Liver (tissue), 9 donors: ENCODE measurements around the gene SGIP1. TPM values are rescaled to one million over a fixed set of nuclear protein-coding genes. Genes with fewer than 3 reads are reported as not detected.

Experiments
- DNase-seq: peaks from one replicate; pipeline ENCODE4 v3.0.0-alpha.2; 2017; ENCODE audit warnings: low spot score
- H3K27ac ChIP-seq, 2 donors: one replicate each; pipeline ENCODE4 v1.7.0; 2013; ENCODE audit warnings: inconsistent platforms in 2 of 2, low read length in 2 of 2, control low read depth in 1 of 2, low read depth in 1 of 2, mild to moderate bottlenecking in 1 of 2
- H3K27me3 ChIP-seq, 4 donors: one replicate each; pipeline versions ENCODE4 v1.6.1 to v1.7.0; 2013; ENCODE audit warnings: low read length in 3 of 4, inconsistent platforms in 1 of 4, mild to moderate bottlenecking in 1 of 4, moderate library complexity in 1 of 4; ENCODE audit not compliant: control insufficient read depth in 4 of 4, insufficient read depth in 4 of 4
- H3K36me3 ChIP-seq, 4 donors: one replicate each; pipeline versions ENCODE4 v1.6.1 to v1.7.0; 2013; ENCODE audit warnings: low read length in 3 of 4, mild to moderate bottlenecking in 3 of 4, low read depth in 1 of 4, moderate library complexity in 1 of 4; ENCODE audit not compliant: control insufficient read depth in 4 of 4, insufficient read depth in 3 of 4
- H3K4me1 ChIP-seq, 4 donors: one replicate each; pipeline versions ENCODE4 v1.6.1 to v1.7.0; 2013; ENCODE audit warnings: low read length in 3 of 4, mild to moderate bottlenecking in 3 of 4, moderate library complexity in 1 of 4; ENCODE audit not compliant: control insufficient read depth in 4 of 4, insufficient read depth in 4 of 4
- H3K4me3 ChIP-seq, 3 donors: one replicate each; pipeline versions ENCODE4 v1.6.1 to v1.7.0; 2013; ENCODE audit warnings: low read length in 3 of 3, control low read depth in 1 of 3, low read depth in 1 of 3, mild to moderate bottlenecking in 1 of 3
- H3K9ac ChIP-seq, 2 donors: one replicate each; pipeline ENCODE4 v1.7.0; 2013; ENCODE audit warnings: low read length in 2 of 2, mild to moderate bottlenecking in 2 of 2, moderate library complexity in 2 of 2, control low read depth in 1 of 2, low read depth in 1 of 2
- H3K9me3 ChIP-seq, 4 donors: one replicate each; pipeline versions ENCODE4 v1.6.1 to v1.7.0; 2013; ENCODE audit warnings: low read length in 3 of 4; ENCODE audit not compliant: control insufficient read depth in 4 of 4
- ATF3 ChIP-seq: IDR thresholded peaks from 2 replicates; pipeline ENCODE4 v1.6.1; 2016; ENCODE audit warnings: antibody characterized with exemption
- CTCF ChIP-seq: fragments of 150-350 bp; IDR thresholded peaks from 2 replicates; pipeline ENCODE4 v1.5.1; 2017; ENCODE audit warnings: improper control_type of control experiment, low read depth, low read length; ENCODE audit not compliant: missing input control
- EGR1 ChIP-seq, 2 donors: IDR thresholded peaks; 2 replicates each; pipeline ENCODE4 v1.6.1; 2016 to 2018; ENCODE audit warnings: antibody characterized with exemption in 2 of 2, low read depth in 2 of 2
- FOXA1 ChIP-seq: IDR thresholded peaks from 2 replicates; pipeline ENCODE4 v1.6.1; 2016; ENCODE audit warnings: antibody characterized with exemption
- FOXA2 ChIP-seq: IDR thresholded peaks from 2 replicates; pipeline ENCODE4 v1.6.1; 2016; ENCODE audit warnings: antibody characterized with exemption
- GABPA ChIP-seq, 2 donors: IDR thresholded peaks in 1 of 2; conservative IDR thresholded peaks in 1 of 2; 2 replicates each; pipeline ENCODE4 v1.6.1; 2016; ENCODE audit warnings: antibody characterized with exemption in 2 of 2, mild to moderate bottlenecking in 1 of 2, moderate library complexity in 1 of 2
- HNF4A ChIP-seq, 2 donors: conservative IDR thresholded peaks; 2 replicates each; pipeline ENCODE4 v1.6.1; 2016; ENCODE audit warnings: antibody characterized with exemption in 2 of 2, mild to moderate bottlenecking in 2 of 2
- HNF4G ChIP-seq: IDR thresholded peaks from 2 replicates; pipeline ENCODE4 v1.6.1; 2016; ENCODE audit warnings: antibody characterized with exemption
- JUND ChIP-seq, 2 donors: IDR thresholded peaks; 2 replicates each; pipeline ENCODE4 v1.6.1; 2016; ENCODE audit warnings: antibody characterized with exemption in 2 of 2
- MAX ChIP-seq: IDR thresholded peaks from 2 replicates; pipeline ENCODE4 v1.6.1; 2016; ENCODE audit warnings: antibody characterized with exemption
- NR2F2 ChIP-seq: IDR thresholded peaks from 2 replicates; pipeline ENCODE4 v1.6.1; 2016; ENCODE audit warnings: antibody characterized with exemption
- RAD21 ChIP-seq, 2 donors: IDR thresholded peaks; 2 replicates each; pipeline ENCODE4 v1.6.1; 2016; ENCODE audit warnings: antibody characterized with exemption in 2 of 2, mild to moderate bottlenecking in 2 of 2
- RXRA ChIP-seq, 2 donors: IDR thresholded peaks; 2 replicates each; pipeline ENCODE4 v1.6.1; 2017 to 2018; ENCODE audit warnings: antibody characterized with exemption in 2 of 2, mild to moderate bottlenecking in 1 of 2
- SP1 ChIP-seq: IDR thresholded peaks from 2 replicates; pipeline ENCODE4 v1.6.1; 2018; ENCODE audit warnings: antibody characterized with exemption, mild to moderate bottlenecking
- TAF1 ChIP-seq: conservative IDR thresholded peaks from 2 replicates; pipeline ENCODE4 v1.6.1; 2016; ENCODE audit warnings: antibody characterized with exemption, mild to moderate bottlenecking
- YY1 ChIP-seq: IDR thresholded peaks from 2 replicates; pipeline ENCODE4 v1.6.1; 2016; ENCODE audit warnings: antibody characterized with exemption, mild to moderate bottlenecking
- ZBTB33 ChIP-seq: IDR thresholded peaks from 2 replicates; pipeline ENCODE4 v1.6.1; 2016; ENCODE audit warnings: antibody characterized with exemption
- WGBS: extraction: QIAGEN DNeasy Blood & Tissue Kit; methylation state at CpG from one replicate; pipeline ENCODE4 v1.1.7; 2013; 5-methylcytosine and 5-hydroxymethylcytosine counted together
- polyA plus RNA-seq, 2 donors: library from polyadenylated mRNA; stranded (reverse) in 1 of 2; unstranded in 1 of 2; fragments of 200-250 nt in 1 of 2; fragments of >200 nt in 1 of 2; fragmentation: Nextera tagmentation in 1 of 2; extraction: Ambion mirVana in 1 of 2; gene quantifications; one replicate each; pipeline versions ENCODE4 v1.2.1 to v1.2.3, GENCODE V29; 2013 to 2015
- total RNA-seq, 2 donors: library from RNA; depleted of rRNA; stranded (reverse); fragments of >200 nt; gene quantifications; one replicate each; pipeline ENCODE4 v1.2.3, GENCODE V29; 2014
- TF ChIP-seq, protein P1 (sequence below): IDR thresholded peaks from 2 replicates; pipeline ENCODE4 v1.6.1; 2016; ENCODE audit warnings: antibody characterized with exemption, mild to moderate bottlenecking
- donor health status: healthy.
- donor health status: healthy.
- donor health status: healthy.
- donor health status: healthy.
- donor health status: healthy.

The SGIP1 gene
- total RNA-seq (1 to 10 TPM in 1 of 2 donors, under 1 TPM in 1; 0.17 to 2.5 TPM), polyA plus RNA-seq (under 1 TPM; 0.09 to 0.58 TPM)

GRCh38 chr1:66533804-66534740, at the start of gene SGIP1:
TSS of gene SGIP1 (plus strand) at chr1:66534153. CDS start at chr1:66534359, 206 bp downstream.
- Histone ChIP-seq H3K36me3 (no peaks in the 10 kb centered on the region), H3K27me3 (peaks cover 0 to 5% (median 2%) of the 10 kb centered on the region in 4 donors), H3K9ac (no peak within 1 kb of the TSS), H3K4me1 (peaks cover 1 to 26% (median 10%) of the 10 kb centered on the region in 4 donors), H3K4me3 (peak within 1 kb of the TSS in 2 of 3 donors; percentile 16 to 32), H3K27ac (no peak within 1 kb of the TSS), H3K9me3 (no peaks in the 10 kb centered on the region)
- no peak for TF ChIP-seq NR2F2
- TF ChIP-seq ATF3: no peak
- TF ChIP-seq RAD21 (IDR thresholded peaks at IDR 0.05): no peak
- no peak for TF ChIP-seq MAX
- TF ChIP-seq SP1: no peak
- no peak for TF ChIP-seq FOXA2
- no peak for TF ChIP-seq RXRA (IDR thresholded peaks at IDR 0.05)
- TF ChIP-seq HNF4G: no peak
- TF ChIP-seq JUND (IDR thresholded peaks at IDR 0.05): no peak
- no peak for TF ChIP-seq HNF4A (conservative IDR thresholded peaks at IDR 0.05)
- TF ChIP-seq FOXA1: no peak
- no peak for TF ChIP-seq EGR1 (IDR thresholded peaks at IDR 0.05; ENCODE audit: low read depth in 2 of 2)
- TF ChIP-seq, protein P1, sequence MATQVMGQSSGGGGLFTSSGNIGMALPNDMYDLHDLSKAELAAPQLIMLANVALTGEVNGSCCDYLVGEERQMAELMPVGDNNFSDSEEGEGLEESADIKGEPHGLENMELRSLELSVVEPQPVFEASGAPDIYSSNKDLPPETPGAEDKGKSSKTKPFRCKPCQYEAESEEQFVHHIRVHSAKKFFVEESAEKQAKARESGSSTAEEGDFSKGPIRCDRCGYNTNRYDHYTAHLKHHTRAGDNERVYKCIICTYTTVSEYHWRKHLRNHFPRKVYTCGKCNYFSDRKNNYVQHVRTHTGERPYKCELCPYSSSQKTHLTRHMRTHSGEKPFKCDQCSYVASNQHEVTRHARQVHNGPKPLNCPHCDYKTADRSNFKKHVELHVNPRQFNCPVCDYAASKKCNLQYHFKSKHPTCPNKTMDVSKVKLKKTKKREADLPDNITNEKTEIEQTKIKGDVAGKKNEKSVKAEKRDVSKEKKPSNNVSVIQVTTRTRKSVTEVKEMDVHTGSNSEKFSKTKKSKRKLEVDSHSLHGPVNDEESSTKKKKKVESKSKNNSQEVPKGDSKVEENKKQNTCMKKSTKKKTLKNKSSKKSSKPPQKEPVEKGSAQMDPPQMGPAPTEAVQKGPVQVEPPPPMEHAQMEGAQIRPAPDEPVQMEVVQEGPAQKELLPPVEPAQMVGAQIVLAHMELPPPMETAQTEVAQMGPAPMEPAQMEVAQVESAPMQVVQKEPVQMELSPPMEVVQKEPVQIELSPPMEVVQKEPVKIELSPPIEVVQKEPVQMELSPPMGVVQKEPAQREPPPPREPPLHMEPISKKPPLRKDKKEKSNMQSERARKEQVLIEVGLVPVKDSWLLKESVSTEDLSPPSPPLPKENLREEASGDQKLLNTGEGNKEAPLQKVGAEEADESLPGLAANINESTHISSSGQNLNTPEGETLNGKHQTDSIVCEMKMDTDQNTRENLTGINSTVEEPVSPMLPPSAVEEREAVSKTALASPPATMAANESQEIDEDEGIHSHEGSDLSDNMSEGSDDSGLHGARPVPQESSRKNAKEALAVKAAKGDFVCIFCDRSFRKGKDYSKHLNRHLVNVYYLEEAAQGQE: no peak
- TF ChIP-seq YY1: no peak
- TF ChIP-seq ZBTB33: no peak
- TF ChIP-seq CTCF: no peak
- no peak for TF ChIP-seq GABPA (IDR thresholded peaks at IDR 0.05 in 1 of 2, conservative IDR thresholded peaks at IDR 0.05 in 1 of 2)
- TF ChIP-seq TAF1: no peak
- 23% methylated on average over 25 of the region's 25 CpGs for WGBS
- DNase-seq: peak; percentile 82
